Colon (tissue), 2 donors: ENCODE measurements around the gene ADGRE2.

Experiments
- FAIRE-seq: peaks from 2 replicates; lab custom pipeline; 2012; peaks lifted over from hg19 to GRCh38; lab: Jason Lieb, UNC
- donor health status: control.
- donor health status: control.

The ADGRE2 gene

DNA sequence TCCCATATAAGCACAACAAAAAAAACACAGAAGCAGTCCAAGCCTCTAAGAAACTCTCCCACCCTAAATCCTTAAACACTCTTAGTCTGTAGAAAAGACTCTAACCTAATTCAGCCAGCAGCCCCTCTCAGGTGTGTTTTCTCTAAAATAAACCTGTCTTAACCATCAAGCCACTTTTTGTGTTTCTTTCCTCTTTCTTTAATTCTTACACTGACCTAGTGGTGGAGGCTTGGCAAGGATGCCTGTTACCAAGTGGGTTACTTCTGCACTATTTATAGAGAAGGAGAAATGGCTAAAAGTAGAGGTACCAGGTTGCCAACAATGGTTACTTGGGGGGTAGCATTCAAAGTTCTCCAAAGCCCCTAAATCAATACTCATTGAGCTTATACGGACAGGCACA is 44.8 kb downstream of the ADGRE2 start:
- no peak for FAIRE-seq

DNA sequence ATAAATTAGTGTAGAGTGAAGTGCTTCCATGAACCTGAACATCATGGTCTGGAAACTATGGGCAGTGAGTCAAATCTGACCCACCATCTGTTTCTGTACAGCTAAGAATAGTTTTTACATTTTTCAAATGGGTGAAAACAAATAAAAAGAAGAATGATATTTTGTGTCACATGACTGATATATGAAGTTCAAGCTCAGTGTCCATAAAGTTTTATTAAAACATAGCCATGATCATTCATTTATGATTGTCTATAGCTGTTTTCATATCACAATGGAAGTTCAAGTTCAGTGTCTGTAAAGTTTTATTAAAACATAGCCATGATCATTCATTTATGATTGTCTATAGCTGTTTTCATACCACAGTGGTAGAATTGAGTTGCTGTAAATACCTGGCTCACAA is 45.9 kb downstream of the ADGRE2 start:
- no peak for FAIRE-seq

- no peak for FAIRE-seq
Measured at GRCh38 chr19:14731200-14731599, 47.2 kb downstream of the ADGRE2 start.

DNA sequence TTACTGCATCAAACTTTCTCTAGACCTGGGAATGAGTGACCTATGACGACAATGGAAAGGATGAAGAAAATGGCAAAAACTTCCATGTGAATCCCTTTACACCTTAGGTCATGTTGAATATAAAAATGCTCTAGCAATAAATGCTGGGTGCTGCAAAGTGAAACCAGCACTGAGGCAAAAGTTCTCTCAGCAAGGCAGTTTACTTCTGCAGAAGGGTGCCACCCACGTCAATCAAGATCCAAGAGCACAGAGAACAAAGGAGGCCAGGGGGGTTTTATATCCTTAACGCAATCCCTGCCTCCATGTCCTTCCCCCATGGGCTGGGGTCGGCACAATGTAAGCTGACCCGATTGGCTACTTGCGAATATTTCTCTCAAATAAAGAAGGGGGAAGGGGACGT is 49.8 kb downstream of the ADGRE2 start:
- FAIRE-seq, result no peak

- no peak for FAIRE-seq
Measured at GRCh38 chr19:14722127-14722526, 56.2 kb downstream of the ADGRE2 start.

DNA sequence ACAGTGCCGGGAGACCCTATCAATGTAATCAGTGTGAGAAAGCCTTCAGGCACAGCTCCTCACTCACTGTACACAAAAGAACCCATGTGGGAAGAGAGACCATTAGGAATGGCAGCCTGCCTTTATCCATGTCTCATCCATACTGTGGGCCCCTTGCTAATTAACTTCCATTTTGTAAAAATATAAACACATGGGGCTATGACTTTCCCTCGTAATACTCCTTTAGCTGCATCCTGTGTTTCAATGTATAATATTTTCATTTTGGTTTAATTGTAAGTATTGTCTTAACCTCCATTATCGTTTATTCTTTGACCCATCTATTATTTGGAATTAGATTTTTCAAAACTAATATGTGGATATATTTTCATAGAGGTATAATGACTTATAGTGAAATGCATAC is 59.2 kb downstream of the ADGRE2 start:
- FAIRE-seq, result no peak

DNA sequence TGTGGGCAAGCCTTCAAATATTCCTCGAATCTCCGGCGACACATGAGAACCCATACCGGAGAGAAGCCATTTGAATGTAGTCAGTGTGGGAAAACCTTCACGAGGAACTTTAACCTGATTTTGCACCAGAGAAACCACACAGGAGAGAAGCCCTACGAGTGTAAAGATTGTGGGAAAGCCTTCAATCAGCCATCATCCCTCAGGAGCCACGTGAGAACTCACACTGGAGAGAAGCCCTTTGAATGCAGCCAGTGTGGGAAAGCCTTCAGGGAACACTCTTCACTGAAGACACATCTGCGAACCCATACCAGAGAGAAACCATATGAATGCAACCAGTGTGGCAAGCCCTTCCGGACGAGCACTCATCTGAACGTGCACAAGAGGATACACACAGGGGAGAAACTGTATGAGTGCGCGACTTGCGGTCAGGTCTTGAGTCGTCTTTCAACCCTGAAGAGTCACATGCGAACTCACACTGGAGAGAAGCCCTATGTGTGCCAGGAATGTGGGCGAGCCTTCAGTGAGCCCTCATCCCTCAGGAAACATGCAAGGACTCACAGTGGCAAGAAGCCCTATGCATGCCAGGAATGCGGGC is 59.7 kb downstream of the ADGRE2 start:
- FAIRE-seq, result no peak

GRCh38 chr19:14715841-14716240 is 62.5 kb downstream of the ADGRE2 start:
- FAIRE-seq, result no peak

DNA sequence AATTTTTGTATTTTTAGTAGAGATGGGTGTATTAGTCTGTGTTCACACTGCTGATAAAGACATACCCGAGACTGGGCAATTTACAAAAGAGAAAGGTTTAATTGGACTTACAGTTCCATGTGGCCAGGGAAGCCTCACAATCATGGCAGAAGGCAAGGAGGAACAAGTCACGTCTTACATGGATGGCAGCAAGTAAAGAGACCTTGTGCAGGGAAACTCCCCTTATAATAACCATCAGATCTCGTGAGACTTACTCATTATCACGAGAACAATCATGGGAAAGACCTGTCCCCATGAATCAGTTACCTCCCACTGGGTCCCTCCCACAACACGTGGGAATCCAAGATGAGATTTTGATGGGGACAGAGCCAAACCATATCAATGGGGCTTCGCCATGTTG is 73.9 kb downstream of the ADGRE2 start:
- FAIRE-seq, result no peak

- FAIRE-seq, result no peak
Measured at GRCh38 chr19:14703833-14704232, 74.5 kb downstream of the ADGRE2 start.

DNA sequence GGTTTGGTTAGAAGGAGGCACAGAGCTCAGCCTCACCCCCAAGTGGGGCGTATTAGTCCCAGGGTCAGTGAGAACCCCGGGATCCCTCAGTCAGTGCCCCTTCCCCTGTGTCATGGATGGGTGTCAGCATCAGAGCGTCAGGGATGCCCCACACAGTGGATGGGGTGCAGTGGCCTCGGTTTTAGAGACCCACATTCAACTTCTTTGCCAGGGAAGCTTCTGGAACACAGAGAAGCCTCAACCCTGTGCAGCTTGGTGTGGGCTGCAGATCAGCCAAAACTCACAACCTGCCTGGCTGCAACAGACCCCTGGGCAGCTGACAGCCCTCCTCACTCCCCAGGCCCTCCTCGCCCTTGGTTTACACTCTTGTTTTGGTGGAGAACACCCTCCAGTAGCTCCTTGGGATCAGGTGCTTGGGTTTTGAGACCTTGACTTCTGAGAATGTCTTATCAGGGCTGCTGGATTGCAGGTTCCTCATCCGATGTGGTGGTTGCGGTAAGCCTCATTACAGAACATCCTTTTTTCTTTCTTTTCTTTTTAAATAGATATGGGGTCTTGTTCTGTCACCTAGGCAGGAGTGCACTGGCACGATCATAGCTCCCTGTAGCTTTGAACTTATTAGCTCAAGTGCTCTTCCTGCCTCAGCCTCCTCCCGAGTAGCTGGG is 77.5 kb downstream of the ADGRE2 start:
- FAIRE-seq, result no peak

GRCh38 chr19:14699641-14700040 is 78.7 kb downstream of the ADGRE2 start:
- FAIRE-seq, result no peak

DNA sequence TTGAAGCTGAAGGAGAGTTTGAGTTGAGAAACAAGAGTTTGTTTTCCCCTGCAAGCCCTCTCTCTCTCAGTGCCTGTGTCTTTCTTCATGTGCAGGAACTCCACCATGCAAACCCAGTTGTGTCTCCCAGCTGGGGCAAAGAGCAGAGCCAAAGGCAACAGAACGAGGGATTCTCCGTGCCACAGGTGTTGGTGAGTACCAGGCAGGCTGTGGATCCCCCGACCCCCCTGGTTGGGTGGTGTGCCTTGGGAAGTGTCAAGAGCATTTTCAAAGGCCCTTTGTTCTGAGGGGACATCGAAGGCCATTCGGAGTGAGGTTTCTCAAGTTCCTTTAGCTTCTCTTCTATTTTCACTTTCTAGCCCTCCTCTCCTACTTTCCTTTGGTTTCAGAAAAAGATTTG is 82.9 kb downstream of the ADGRE2 start:
- FAIRE-seq, result no peak

DNA sequence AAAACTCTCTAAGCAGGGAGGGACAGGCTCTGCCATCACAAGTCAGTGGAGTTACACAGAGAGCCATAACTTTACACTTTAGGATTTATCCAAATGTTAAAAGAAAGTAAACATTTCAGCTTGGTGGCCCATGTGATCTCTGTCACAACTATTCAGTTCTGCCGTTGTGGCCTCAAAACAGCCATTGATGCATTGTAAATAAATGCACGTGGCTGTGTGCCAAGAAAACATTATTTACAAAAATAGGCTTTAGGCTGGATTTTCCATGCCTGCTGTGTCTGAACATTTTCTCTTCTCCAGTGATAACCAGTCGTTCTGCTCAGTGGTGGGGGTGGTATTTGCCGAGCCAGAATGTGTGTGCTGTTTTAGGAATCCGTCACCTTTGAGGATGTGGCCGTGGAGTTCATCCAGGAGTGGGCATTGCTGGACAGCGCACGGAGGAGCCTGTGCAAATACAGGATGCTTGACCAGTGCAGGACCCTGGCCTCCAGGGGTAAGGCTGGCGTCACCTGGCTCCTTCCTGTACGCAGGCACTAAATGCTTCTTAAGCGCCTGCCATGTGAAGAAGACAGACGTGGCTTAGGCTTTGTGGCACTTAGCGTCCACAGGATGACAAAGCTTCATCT is 83.6 kb downstream of the ADGRE2 start:
- FAIRE-seq, result no peak

DNA sequence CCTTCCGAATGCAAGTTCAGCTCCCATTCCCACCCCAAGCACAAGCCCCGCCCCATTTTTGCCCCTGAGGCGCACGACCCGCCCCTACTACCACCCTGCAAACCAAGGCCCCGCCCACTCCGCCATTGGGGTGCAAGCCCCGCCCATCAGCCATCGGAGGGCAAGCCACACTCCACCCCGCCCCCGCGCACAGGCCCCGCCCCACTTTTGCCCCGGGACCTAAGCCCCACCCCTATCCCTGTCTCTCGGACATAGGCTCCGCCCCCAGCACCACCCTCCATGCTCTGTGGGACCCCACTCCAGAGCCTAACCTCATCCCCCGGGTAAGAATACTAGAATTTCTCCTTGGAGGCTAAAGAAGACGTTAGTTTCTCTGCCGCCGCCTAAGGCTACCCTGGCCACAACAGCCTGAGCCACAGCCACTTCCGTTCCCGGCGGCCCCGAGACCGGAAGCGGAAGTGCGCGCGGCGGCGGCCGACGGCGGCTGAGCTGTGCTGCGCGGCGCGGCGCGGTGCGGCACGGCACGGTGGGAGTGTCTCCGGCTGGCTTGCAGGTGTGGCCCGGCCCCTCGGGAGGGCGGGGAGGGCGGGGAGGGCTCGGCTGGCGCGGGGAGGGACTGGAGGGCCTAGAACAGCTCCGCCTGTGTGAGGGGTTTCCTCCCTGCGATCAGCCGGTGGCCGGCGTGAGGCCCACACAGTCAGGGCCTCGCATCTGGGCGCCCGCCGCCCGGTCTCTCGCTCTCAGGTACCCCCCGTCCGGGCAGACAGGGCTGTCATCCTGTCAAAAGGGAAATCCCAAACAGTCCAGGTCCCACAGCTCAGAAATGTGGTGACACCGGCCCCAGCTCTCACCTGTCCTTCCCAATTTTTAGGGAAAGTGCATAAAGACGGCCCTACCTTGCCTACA is 88.5 kb downstream of the ADGRE2 start, which contains the start of gene ZNF333:
ZNF333 (plus strand) TSS at position 451 of the 906 bp plus-strand sequence. CDS start 3,444 bp downstream, outside the sequence.
- FAIRE-seq, result no peak

GRCh38 chr19:14686411-14686810 is 91.9 kb downstream of the ADGRE2 start:
- no peak for FAIRE-seq

GRCh38 chr19:14683439-14683838 is 94.9 kb downstream of the ADGRE2 start:
- no peak for FAIRE-seq
